Colonic mucosa (tissue), 4 donors: ENCODE measurements around the gene DHRS1. TPM values are rescaled to one million over a fixed set of nuclear protein-coding genes. Genes with fewer than 3 reads are reported as not detected.

Experiments
- DNase-seq: peaks from one replicate; pipeline ENCODE4 v3.0.0-alpha.2; 2020
- H3K27ac ChIP-seq: fragments of 200-600 bp; one replicate; pipeline ENCODE4 v1.8.0; 2021
- H3K27me3 ChIP-seq: fragments of 200-600 bp; one replicate; pipeline ENCODE4 v1.8.0; 2021
- H3K36me3 ChIP-seq: fragments of 200-600 bp; one replicate; pipeline ENCODE4 v1.8.0; 2021
- H3K4me1 ChIP-seq: fragments of 200-600 bp; one replicate; pipeline ENCODE4 v1.8.0; 2021; ENCODE audit warnings: mild to moderate bottlenecking
- H3K4me3 ChIP-seq: fragments of 200-600 bp; one replicate; pipeline ENCODE4 v1.8.0; 2021
- H3K9ac ChIP-seq, 2 donors: one replicate each; pipeline ENCODE4 v1.7.0; 2013; ENCODE audit warnings: control low read depth in 2 of 2, low read depth in 2 of 2, low read length in 2 of 2
- H3K9me3 ChIP-seq: fragments of 200-600 bp; one replicate; pipeline ENCODE4 v1.8.0; 2021
- CTCF ChIP-seq: fragments of 200-600 bp; IDR thresholded peaks from one replicate; pipeline ENCODE4 v1.8.0; 2022; ENCODE audit warnings: antibody characterized with exemption, mild to moderate bottlenecking
- intact Hi-C: fragments of 100-400 bp; cut with DNase I; formaldehyde crosslinking; loops from one replicate; pipeline ENCODE4 v1.14.1; 2022
- total RNA-seq, 2 donors: library from RNA; stranded (reverse); fragmentation: NEBNext Ultra II Directional in 1 of 2; extraction: Animal tissue kit (Norgen Biotek cat#: 25700) in 1 of 2; gene quantifications; one replicate each; pipeline ENCODE4 v1.2.1, GENCODE V29; 2021
- donor health status: healthy.
- donor health status: DM: no; HTN: no; CAD: no.
- donor health status: DM: no; HTN: no; CAD: no.

Gene DHRS1
- total RNA-seq, 2 donors from 2014 or later: 38.0 to 42.4 TPM

- H3K36me3 ChIP-seq: no peaks in the 10 kb centered on the region
- peak; percentile 35 for TF ChIP-seq CTCF
- intact Hi-C loops: no loop called here
- peaks cover 8% of the 10 kb centered on the region for H3K4me1 ChIP-seq
- peak within 1 kb of the TSS; percentile 62 for H3K27ac ChIP-seq
- H3K27me3 ChIP-seq: no peaks in the 10 kb centered on the region
- H3K9me3 ChIP-seq: no peaks in the 10 kb centered on the region
- H3K9ac ChIP-seq: peak within 1 kb of the TSS; percentile 48 to 82
- peak within 1 kb of the TSS; percentile 50 for H3K4me3 ChIP-seq
- peak; percentile 76 for DNase-seq
Observed at GRCh38 chr14:24310646-24311604, 11.3 kb upstream of the DHRS1 start, which contains the start of gene LTB4R. LTB4R (plus strand) TSS chr14:24311502; CDS start chr14:24315652, 4,150 bp downstream.

- H3K4me1 ChIP-seq: peaks cover 8% of the 10 kb centered on the region
- intact Hi-C loops: no loop called here
- H3K27me3 ChIP-seq: no peaks in the 10 kb centered on the region
- H3K27ac ChIP-seq: peak overlapping the region; percentile 62
- no peak for TF ChIP-seq CTCF
- H3K4me3 ChIP-seq: peak overlapping the region; percentile 50
- peaks cover 2% of the 10 kb centered on the region for H3K36me3 ChIP-seq
- H3K9me3 ChIP-seq: no peaks in the 10 kb centered on the region
- peak overlapping the region; percentile 46 to 82 for H3K9ac ChIP-seq
- DNase-seq: peak; percentile 75
Observed at GRCh38 chr14:24310265-24310645, 10.7 kb upstream of the DHRS1 start.

GRCh38 chr14:24309538-24310264, 10.1 kb upstream of the DHRS1 start, which contains the start of gene LTB4R2:
LTB4R2 (plus strand) TSS chr14:24310140; CDS start chr14:24310665, 525 bp downstream.
- DNase-seq: no peak
- peak within 1 kb of the TSS; percentile 48 to 82 for H3K9ac ChIP-seq
- no peaks in the 10 kb centered on the region for H3K9me3 ChIP-seq
- H3K4me1 ChIP-seq: peaks cover 8% of the 10 kb centered on the region
- peak within 1 kb of the TSS; percentile 50 for H3K4me3 ChIP-seq
- peak within 1 kb of the TSS; percentile 62 for H3K27ac ChIP-seq
- TF ChIP-seq CTCF: no peak
- H3K36me3 ChIP-seq: peaks cover 7% of the 10 kb centered on the region
- intact Hi-C loops: no loop called here
- no peaks in the 10 kb centered on the region for H3K27me3 ChIP-seq

- Histone ChIP-seq H3K4me1 (peaks cover 8% of the 10 kb centered on the region), H3K36me3 (peaks cover 12% of the 10 kb centered on the region), H3K9ac (peak overlapping the region; percentile 2 to 45), H3K27me3 (no peaks in the 10 kb centered on the region), H3K27ac (peak overlapping the region; percentile 58), H3K4me3 (no peak overlapping the region), H3K9me3 (no peaks in the 10 kb centered on the region)
- peak; percentile 22 for TF ChIP-seq CTCF
- DNase-seq: no peak
- intact Hi-C loops: no loop called here
Observed at GRCh38 chr14:24308342-24309124, 9.0 kb upstream of the DHRS1 start.
